ENCODE results near the gene CLDN22. TPM values are rescaled to one million over a fixed set of nuclear protein-coding genes. Genes with fewer than 3 reads are reported as not detected.

Gene CLDN22
- total RNA-seq, 1 donor from 2014 or later, result not detected

DNA sequence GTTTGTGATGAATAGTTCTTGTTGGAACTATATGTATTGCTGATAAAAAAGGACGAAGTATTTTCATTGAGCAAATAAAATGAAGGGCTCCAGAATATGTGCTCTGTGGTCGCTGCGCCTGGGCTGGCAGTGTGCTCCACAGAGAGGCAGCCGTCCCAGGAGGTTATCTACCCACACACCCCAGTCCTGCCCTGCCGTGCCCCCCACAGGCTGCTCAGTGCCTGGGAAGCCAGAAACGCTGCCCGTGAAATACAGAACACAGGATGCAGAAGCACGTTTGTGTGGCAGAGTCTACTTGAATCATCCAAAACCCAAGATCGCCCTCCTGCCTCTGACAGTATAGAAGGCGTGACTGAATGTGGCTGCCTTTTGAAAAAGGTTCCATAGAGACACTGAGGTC, 1.4 kb downstream of the CLDN22 start:
- DNase-seq (ENCODE audit: low spot score in 2 of 2, unreplicated experiment in 2 of 2), result no peak
- H3K27ac Mint-ChIP-seq, result no peak overlapping the region
- no peaks in the 10 kb centered on the region for H3K9me3 Mint-ChIP-seq
- H3K4me1 Mint-ChIP-seq, result peaks cover 13% of the 10 kb centered on the region
- H3K4me3 Mint-ChIP-seq, result no peak overlapping the region
- TF ChIP-seq, protein P1, sequence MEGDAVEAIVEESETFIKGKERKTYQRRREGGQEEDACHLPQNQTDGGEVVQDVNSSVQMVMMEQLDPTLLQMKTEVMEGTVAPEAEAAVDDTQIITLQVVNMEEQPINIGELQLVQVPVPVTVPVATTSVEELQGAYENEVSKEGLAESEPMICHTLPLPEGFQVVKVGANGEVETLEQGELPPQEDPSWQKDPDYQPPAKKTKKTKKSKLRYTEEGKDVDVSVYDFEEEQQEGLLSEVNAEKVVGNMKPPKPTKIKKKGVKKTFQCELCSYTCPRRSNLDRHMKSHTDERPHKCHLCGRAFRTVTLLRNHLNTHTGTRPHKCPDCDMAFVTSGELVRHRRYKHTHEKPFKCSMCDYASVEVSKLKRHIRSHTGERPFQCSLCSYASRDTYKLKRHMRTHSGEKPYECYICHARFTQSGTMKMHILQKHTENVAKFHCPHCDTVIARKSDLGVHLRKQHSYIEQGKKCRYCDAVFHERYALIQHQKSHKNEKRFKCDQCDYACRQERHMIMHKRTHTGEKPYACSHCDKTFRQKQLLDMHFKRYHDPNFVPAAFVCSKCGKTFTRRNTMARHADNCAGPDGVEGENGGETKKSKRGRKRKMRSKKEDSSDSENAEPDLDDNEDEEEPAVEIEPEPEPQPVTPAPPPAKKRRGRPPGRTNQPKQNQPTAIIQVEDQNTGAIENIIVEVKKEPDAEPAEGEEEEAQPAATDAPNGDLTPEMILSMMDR (IDR thresholded peaks at IDR 0.05; ENCODE audit: unreplicated experiment), result no peak
- H3K36me3 Mint-ChIP-seq, result peaks cover 25% of the 10 kb centered on the region
- no peaks in the 10 kb centered on the region for H3K27me3 Mint-ChIP-seq (ENCODE audit: low read depth)

DNA sequence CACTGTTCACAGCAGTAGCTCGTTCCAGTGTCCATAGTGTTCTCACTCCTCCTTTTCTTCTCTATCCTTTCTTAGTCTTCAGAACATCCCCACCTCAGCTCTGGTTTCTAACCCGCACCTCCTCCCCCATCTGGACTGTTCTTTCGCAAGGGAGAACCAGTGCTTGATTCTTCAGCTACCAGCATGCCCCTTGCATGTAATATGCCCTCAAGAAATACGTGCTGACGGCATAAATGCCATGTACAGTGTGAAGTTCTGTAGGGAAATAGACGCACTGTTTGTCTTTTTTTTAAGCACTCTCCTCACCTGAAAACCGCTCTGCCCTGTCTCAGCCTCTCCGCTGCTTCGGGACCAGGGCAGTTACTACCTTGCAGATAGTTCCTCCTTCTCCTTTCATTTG, 5.3 kb downstream of the CLDN22 start:
- Mint-ChIP-seq H3K4me3 (no peak overlapping the region), H3K36me3 (peaks cover 39% of the 10 kb centered on the region), H3K4me1 (no peaks in the 10 kb centered on the region), H3K27me3 (ENCODE audit: low read depth) (no peaks in the 10 kb centered on the region), H3K9me3 (no peaks in the 10 kb centered on the region), H3K27ac (no peak overlapping the region)
- no peak for DNase-seq (ENCODE audit: low spot score in 2 of 2, unreplicated experiment in 2 of 2)
- TF ChIP-seq, protein P1 (IDR thresholded peaks at IDR 0.05; ENCODE audit: unreplicated experiment), result no peak

DNA sequence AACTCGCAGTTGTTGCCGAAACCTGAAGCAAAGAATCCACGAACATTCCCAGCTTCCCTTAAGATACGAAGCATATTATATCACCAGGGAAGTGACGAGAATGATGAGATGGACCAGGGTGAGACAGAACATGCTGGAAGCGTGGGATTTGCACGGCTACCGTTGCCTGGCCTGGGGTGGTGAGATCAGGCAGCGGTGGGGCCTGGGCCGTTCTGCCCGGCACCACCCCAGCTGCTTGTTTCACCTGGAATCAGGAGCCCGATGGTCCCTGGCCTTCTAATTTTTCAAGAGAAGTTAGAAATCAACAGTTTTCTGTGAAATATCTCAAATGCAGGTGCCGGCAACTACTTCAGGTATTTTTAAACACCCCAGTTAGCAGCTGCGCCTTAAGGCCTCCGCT, 5.7 kb downstream of the CLDN22 start:
- Mint-ChIP-seq H3K27ac (no peak overlapping the region), H3K27me3 (ENCODE audit: low read depth) (no peaks in the 10 kb centered on the region), H3K4me1 (no peaks in the 10 kb centered on the region), H3K36me3 (peaks cover 41% of the 10 kb centered on the region), H3K4me3 (no peak overlapping the region), H3K9me3 (peaks cover under 1% of the 10 kb centered on the region)
- DNase-seq (ENCODE audit: low spot score in 2 of 2, unreplicated experiment in 2 of 2), result no peak
- TF ChIP-seq, protein P1 (IDR thresholded peaks at IDR 0.05; ENCODE audit: unreplicated experiment), result no peak

DNA sequence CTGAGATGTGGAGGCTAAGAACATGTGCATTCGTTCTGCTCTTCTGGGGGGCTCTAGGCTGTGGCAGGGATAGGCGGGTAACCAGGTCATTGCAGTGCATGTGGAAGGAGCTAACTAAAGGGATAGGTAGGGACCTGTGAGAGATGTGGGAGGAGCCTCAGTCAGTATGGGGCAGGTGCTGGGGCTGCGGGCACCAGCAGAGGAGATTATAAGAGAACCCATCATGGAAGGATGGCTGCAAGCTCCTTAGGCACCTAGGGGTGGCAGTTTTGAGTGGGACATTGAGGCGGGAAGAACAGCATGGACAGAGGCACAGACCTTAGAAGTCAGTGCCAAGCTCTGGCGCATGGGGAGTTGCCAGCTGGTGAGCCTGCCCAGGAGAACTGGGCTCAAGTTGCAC, 7.2 kb downstream of the CLDN22 start:
- DNase-seq (ENCODE audit: low spot score in 2 of 2, unreplicated experiment in 2 of 2), result no peak
- H3K4me3 Mint-ChIP-seq, result no peak overlapping the region
- H3K4me1 Mint-ChIP-seq, result no peaks in the 10 kb centered on the region
- peaks cover 45% of the 10 kb centered on the region for H3K36me3 Mint-ChIP-seq
- TF ChIP-seq, protein P1 (IDR thresholded peaks at IDR 0.05; ENCODE audit: unreplicated experiment), result no peak
- no peak overlapping the region for H3K27ac Mint-ChIP-seq
- peaks cover 7% of the 10 kb centered on the region for H3K9me3 Mint-ChIP-seq
- no peaks in the 10 kb centered on the region for H3K27me3 Mint-ChIP-seq (ENCODE audit: low read depth)

DNA sequence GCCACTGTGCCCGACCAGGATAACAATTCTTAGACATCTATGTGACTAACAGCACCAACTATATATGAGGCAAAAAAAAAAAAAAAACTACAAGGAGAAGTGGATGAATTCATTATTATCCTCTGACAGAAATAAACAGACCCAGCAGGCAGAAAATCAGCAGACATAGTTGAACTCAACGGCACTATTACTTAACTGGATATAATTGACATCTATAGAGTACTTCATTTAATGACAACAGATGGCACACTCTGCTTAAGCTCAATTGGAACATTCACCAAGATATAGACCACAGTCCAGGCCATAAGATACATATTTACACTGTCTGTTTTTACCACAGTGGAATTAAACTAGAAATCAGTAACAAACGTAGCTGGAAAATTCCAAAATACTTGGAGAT, 13.3 kb downstream of the CLDN22 start:
- H3K36me3 Mint-ChIP-seq, result peaks cover 43% of the 10 kb centered on the region
- TF ChIP-seq, protein P1 (IDR thresholded peaks at IDR 0.05; ENCODE audit: unreplicated experiment), result no peak
- H3K9me3 Mint-ChIP-seq, result peaks cover 14% of the 10 kb centered on the region
- H3K4me1 Mint-ChIP-seq, result no peaks in the 10 kb centered on the region
- no peaks in the 10 kb centered on the region for H3K27me3 Mint-ChIP-seq (ENCODE audit: low read depth)
- no peak overlapping the region for H3K4me3 Mint-ChIP-seq
- DNase-seq (ENCODE audit: low spot score in 2 of 2, unreplicated experiment in 2 of 2), result no peak
- H3K27ac Mint-ChIP-seq, result no peak overlapping the region

DNA sequence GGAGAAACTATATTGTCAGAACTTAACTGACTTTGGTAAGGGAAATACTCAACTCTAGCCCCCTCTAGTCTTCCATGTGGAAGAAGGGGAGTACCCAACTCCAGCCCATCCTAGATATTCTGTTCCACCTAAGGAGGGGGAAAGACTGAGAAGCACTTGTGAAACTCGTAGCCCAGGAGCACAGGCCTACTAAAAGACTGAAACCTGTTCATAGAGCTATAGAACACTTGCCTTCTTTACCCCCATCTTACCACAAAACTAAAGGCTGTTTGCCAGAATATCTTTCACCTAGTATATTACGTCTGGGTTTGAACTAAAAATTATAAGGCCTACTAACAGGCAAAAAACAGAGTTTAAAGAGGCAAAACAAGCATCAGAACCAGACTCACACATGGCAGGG, 15.5 kb downstream of the CLDN22 start:
- Mint-ChIP-seq H3K4me3 (no peak overlapping the region), H3K27me3 (ENCODE audit: low read depth) (no peaks in the 10 kb centered on the region), H3K36me3 (peaks cover 42% of the 10 kb centered on the region), H3K27ac (no peak overlapping the region), H3K4me1 (no peaks in the 10 kb centered on the region), H3K9me3 (peaks cover 14% of the 10 kb centered on the region)
- no peak for DNase-seq (ENCODE audit: low spot score in 2 of 2, unreplicated experiment in 2 of 2)
- TF ChIP-seq, protein P1 (IDR thresholded peaks at IDR 0.05; ENCODE audit: unreplicated experiment), result no peak

All from mesothelial cell of epicardium (in vitro differentiated cells).